IMR-90 (cell line): ENCODE measurements around the gene SORBS1. TPM values are rescaled to one million over a fixed set of nuclear protein-coding genes. Genes with fewer than 3 reads are reported as not detected.

Source experiments
- ATAC-seq: fragments of 200-7000 bp; cut with Tn5 transposase; 2 replicates; pipeline ENCODE4 v1.9.1; 2020; ENCODE audit warnings: low read depth, mild to moderate bottlenecking, moderate library complexity
- BruUV-seq: library from RNA; stranded (reverse); fragments of 400-500 nt; replicated peaks from 2 replicates; lab custom pipeline; 2021; lab: Mats Ljungman, UMichigan
- CTCF ChIA-PET: fragments of 300-600 bp; formaldehyde crosslinking; extraction: SDS; loops from one replicate; lab custom pipeline; 2021; ENCODE audit warnings: antibody characterized with exemption; lab: Yijun Ruan, JAX
- POLR2A ChIA-PET: fragments of 300-600 bp; sonication (Branson Sonifier 250); formaldehyde crosslinking; loops from one replicate; lab custom pipeline; 2022; ENCODE audit warnings: antibody characterized with exemption; ENCODE audit not compliant: unreplicated experiment; lab: Charles Lee
- DNase-seq: peaks from one replicate; pipeline ENCODE4 v3.0.0; 2013
- H2AFZ ChIP-seq: replicated peaks from 2 replicates; pipeline ENCODE3; 2013; ENCODE audit warnings: low read length, mild to moderate bottlenecking; ENCODE audit not compliant: poor library complexity
- H2AK5ac ChIP-seq: 2 replicates; pipeline ENCODE4 v1.6.1; 2013; ENCODE audit warnings: low read depth, low read length, inconsistent platforms
- H2AK9ac ChIP-seq: replicated peaks from 2 replicates; pipeline ENCODE3; 2013; ENCODE audit warnings: mild to moderate bottlenecking, low read depth, low read length, moderate library complexity; ENCODE audit not compliant: poor library complexity
- H2BK120ac ChIP-seq: 2 replicates; pipeline ENCODE4 v1.6.1; 2013; ENCODE audit warnings: low read depth, low read length, inconsistent platforms
- H2BK15ac ChIP-seq: 3 replicates; pipeline ENCODE4 v1.6.1; 2013; ENCODE audit warnings: low read depth, low read length, inconsistent platforms
- H2BK20ac ChIP-seq: 2 replicates; pipeline ENCODE4 v1.6.1; 2013; ENCODE audit warnings: low read depth, mild to moderate bottlenecking, inconsistent platforms, low read length, moderate library complexity
- H2BK5ac ChIP-seq: 2 replicates; pipeline ENCODE4 v1.6.1; 2013; ENCODE audit warnings: mild to moderate bottlenecking, low read depth, low read length, inconsistent platforms; ENCODE audit not compliant: poor library complexity, severe bottlenecking
- H3K14ac ChIP-seq: replicated peaks from 2 replicates; pipeline ENCODE4 v1.6.1; 2013; ENCODE audit warnings: low read depth, low read length, inconsistent platforms
- H3K18ac ChIP-seq: 2 replicates; pipeline ENCODE4 v1.6.1; 2013; ENCODE audit warnings: low read depth, low read length, control low read depth
- H3K23ac ChIP-seq: 2 replicates; pipeline ENCODE4 v1.6.1; 2013; ENCODE audit warnings: low read depth, low read length, inconsistent platforms
- H3K27ac ChIP-seq: 2 replicates; pipeline ENCODE4 v1.5.1; 2013; ENCODE audit warnings: mild to moderate bottlenecking, control low read depth, low read length; ENCODE audit not compliant: insufficient read depth
- H3K27me3 ChIP-seq: 2 replicates; pipeline ENCODE4 v1.6.1; 2013; ENCODE audit warnings: low read length; ENCODE audit not compliant: control insufficient read depth, insufficient read depth
- H3K36me3 ChIP-seq: 2 replicates; pipeline ENCODE4 v1.6.1; 2013; ENCODE audit warnings: low read length, mixed read lengths; ENCODE audit not compliant: control insufficient read depth, insufficient read depth
- H3K4ac ChIP-seq: 2 replicates; pipeline ENCODE4 v1.6.1; 2013; ENCODE audit warnings: low read depth, low read length, inconsistent platforms
- H3K4me1 ChIP-seq: 2 replicates; pipeline ENCODE4 v1.6.1; 2013; ENCODE audit warnings: low read length, mixed read lengths; ENCODE audit not compliant: control insufficient read depth, insufficient read depth
- H3K4me2 ChIP-seq: 2 replicates; pipeline ENCODE4 v1.6.1; 2013; ENCODE audit warnings: low read depth, mild to moderate bottlenecking, control low read depth, low read length, moderate library complexity
- H3K4me3 ChIP-seq: 2 replicates; pipeline ENCODE4 v1.5.1; 2013; ENCODE audit warnings: low read depth, mild to moderate bottlenecking, control low read depth, low read length, moderate library complexity; ENCODE audit not compliant: insufficient read depth
- H3K56ac ChIP-seq: 2 replicates; pipeline ENCODE4 v1.6.1; 2013; ENCODE audit warnings: low read length, inconsistent platforms; ENCODE audit not compliant: insufficient read depth; ENCODE audit errors: extremely low read depth
- H3K79me1 ChIP-seq, 2 experiments: 2 replicates each; pipeline ENCODE4 v1.6.1; 2013; ENCODE audit warnings: low read length in 2 of 2, inconsistent platforms in 1 of 2, low read depth in 1 of 2
- H3K9ac ChIP-seq: 2 replicates; pipeline ENCODE4 v1.6.1; 2013; ENCODE audit warnings: low read depth, low read length, control low read depth
- H3K9me1 ChIP-seq: 2 replicates; pipeline ENCODE4 v1.6.1; 2013; ENCODE audit warnings: low read length, inconsistent platforms; ENCODE audit not compliant: insufficient read depth
- H3K9me3 ChIP-seq: 2 replicates; pipeline ENCODE4 v1.6.1; 2013; ENCODE audit warnings: low read length; ENCODE audit not compliant: control insufficient read depth, insufficient read depth
- H4K20me1 ChIP-seq: 2 replicates; pipeline ENCODE4 v1.6.1; 2013; ENCODE audit warnings: low read length, inconsistent platforms; ENCODE audit not compliant: insufficient read depth
- H4K5ac ChIP-seq: 2 replicates; pipeline ENCODE4 v1.6.1; 2013; ENCODE audit warnings: mild to moderate bottlenecking, low read depth, low read length, control low read depth
- H4K8ac ChIP-seq, 2 experiments: 2 replicates each; pipeline ENCODE4 v1.6.1; 2013; ENCODE audit warnings: low read depth in 2 of 2, low read length in 2 of 2, control low read depth in 1 of 2, inconsistent platforms in 1 of 2
- H4K91ac ChIP-seq: 2 replicates; pipeline ENCODE4 v1.6.1; 2013; ENCODE audit warnings: low read depth, low read length, inconsistent platforms; ENCODE audit not compliant: insufficient read depth
- BHLHE40 ChIP-seq: fragments of 150-350 bp; IDR thresholded peaks from 2 replicates; pipeline ENCODE4 v1.6.1; 2016; ENCODE audit warnings: mild to moderate bottlenecking, low read depth, low read length
- CEBPB ChIP-seq: IDR thresholded peaks from 2 replicates; pipeline ENCODE4 v1.6.1; 2012; ENCODE audit warnings: low read depth, low read length, improper control_type of control experiment
- FOS ChIP-seq: fragments of 150-350 bp; IDR thresholded peaks from 2 replicates; pipeline ENCODE4 v1.6.1; 2016; ENCODE audit warnings: low read depth, low read length
- MAFK ChIP-seq: IDR thresholded peaks from 2 replicates; pipeline ENCODE4 v1.6.1; 2012; ENCODE audit warnings: low read depth, low read length, improper control_type of control experiment
- MAZ ChIP-seq: IDR thresholded peaks from 2 replicates; pipeline ENCODE4 v1.6.1; 2012; ENCODE audit warnings: low read depth, mild to moderate bottlenecking, low read length, improper control_type of control experiment, moderate library complexity, borderline replicate concordance
- MXI1 ChIP-seq: IDR thresholded peaks from 2 replicates; pipeline ENCODE4 v1.6.1; 2012; ENCODE audit warnings: low read depth, mild to moderate bottlenecking, low read length, moderate library complexity, borderline replicate concordance
- NFE2L2 ChIP-seq: fragments of 150-350 bp; IDR thresholded peaks from 2 replicates; pipeline ENCODE4 v1.6.1; 2016; ENCODE audit warnings: low read depth, mild to moderate bottlenecking, low read length
- POLR2A ChIP-seq: IDR thresholded peaks from 2 replicates; pipeline ENCODE4 v1.6.1; 2012; ENCODE audit warnings: mild to moderate bottlenecking, low read depth, low read length
- RAD21 ChIP-seq: IDR thresholded peaks from 2 replicates; pipeline ENCODE4 v1.6.1; 2012; ENCODE audit warnings: low read length, improper control_type of control experiment
- RFX5 ChIP-seq: IDR thresholded peaks from 2 replicates; pipeline ENCODE4 v1.8.0; 2012; ENCODE audit warnings: low read depth, mild to moderate bottlenecking, low read length, moderate library complexity
- SMC3 ChIP-seq: fragments of 150-350 bp; IDR thresholded peaks from 2 replicates; pipeline ENCODE4 v1.6.1; 2016; ENCODE audit warnings: low read depth, mild to moderate bottlenecking, antibody characterized with exemption, low read length, moderate library complexity
- WGBS, 2 experiments: methylation state at CpG; one replicate each; pipeline versions ENCODE4 v1.1.5 to v1.1.7; 2013; ENCODE audit warnings: missing lambda C conversion rate in 2 of 2; ENCODE audit not compliant: insufficient read length in 1 of 2; ENCODE audit errors: extremely low coverage in 2 of 2; 5-methylcytosine and 5-hydroxymethylcytosine counted together
- dilution Hi-C: fragments of 300-500 bp; cut with HindIII; formaldehyde crosslinking; loops from one replicate; pipeline ENCODE4 v1.14.3; 2018; ENCODE audit warnings: low sequenced_read_pairs; ENCODE audit not compliant: unreplicated experiment
- in situ Hi-C: fragments of 300-500 bp; cut with MboI; formaldehyde crosslinking; loops from 3 replicates; pipeline ENCODE4 v1.14.3; 2019; ENCODE audit warnings: low sequenced_read_pairs, inconsistent platforms, mixed read lengths
- intact Hi-C: fragments of 100-400 bp; cut with micrococcal nuclease; formaldehyde crosslinking; loops from 2 replicates; pipeline ENCODE4 v1.10.0; 2022
- polyA plus RNA-seq, 3 experiments: library from polyadenylated mRNA; depleted of rRNA; stranded (reverse); fragments of >200 nt; gene quantifications; 2 replicates each; pipeline ENCODE4 v1.2.3, GENCODE V29; 2012; ENCODE audit warnings: low replicate concordance in 1 of 3
- total RNA-seq: library from RNA; depleted of rRNA; stranded (reverse); fragments of >200 nt; gene quantifications from 2 replicates; pipeline ENCODE4 v1.2.3, GENCODE V29; 2012
- TF ChIP-seq, protein P1 (sequence below): conservative IDR thresholded peaks from 2 replicates; pipeline ENCODE4 v1.5.1; 2012; ENCODE audit warnings: mild to moderate bottlenecking, low read depth, low read length, improper control_type of control experiment
- TF ChIP-seq, protein P2 (sequence below): fragments of 150-350 bp; IDR thresholded peaks from 2 replicates; pipeline ENCODE4 v1.6.1; 2016; ENCODE audit warnings: low read depth, mild to moderate bottlenecking, low read length, moderate library complexity, borderline replicate concordance
- TF ChIP-seq, protein P3 (sequence below): fragments of 150-350 bp; IDR thresholded peaks from 2 replicates; pipeline ENCODE4 v1.6.1; 2017; ENCODE audit warnings: mild to moderate bottlenecking, antibody characterized with exemption, low read length, low read depth

The SORBS1 gene
- total and polyA plus RNA-seq, 2 of the 4 experiments (the other 2 are of a cell fraction): 0.18 to 0.32 TPM

DNA sequence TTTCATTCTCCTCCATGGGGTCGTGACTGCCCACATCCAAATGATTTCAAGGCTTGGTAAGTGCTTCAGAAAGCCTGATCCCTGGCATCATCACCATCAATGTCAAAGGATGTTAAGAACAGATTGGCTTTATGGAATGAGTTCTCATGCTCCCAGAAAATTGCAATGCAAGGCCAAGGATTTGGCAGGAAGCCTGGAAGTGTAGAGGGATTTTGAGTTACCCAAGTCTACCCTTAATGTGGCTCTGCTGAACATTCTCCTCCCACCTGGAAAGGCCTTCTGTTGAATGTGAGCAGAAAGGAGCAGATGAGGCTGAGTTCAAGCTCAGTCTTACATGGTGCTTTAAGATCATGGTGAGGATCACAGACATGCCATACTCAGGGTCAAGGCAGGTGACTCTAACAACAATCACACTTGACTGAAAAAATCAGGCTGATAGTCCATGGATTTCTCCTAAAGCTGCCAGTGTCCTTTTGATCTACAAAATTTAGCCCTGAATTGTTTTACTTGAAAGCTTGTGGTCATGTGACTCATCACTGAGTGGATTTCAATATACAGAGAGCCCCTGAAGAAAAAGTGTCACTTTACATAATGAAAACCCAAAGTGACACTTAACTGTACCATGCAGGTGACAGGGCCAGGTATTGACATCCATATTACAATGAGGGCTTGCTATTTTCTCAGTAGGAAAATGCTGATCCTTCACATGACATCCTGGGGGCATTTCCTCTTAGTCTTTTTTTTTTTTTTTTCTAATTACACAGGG, 159.3 kb downstream of the SORBS1 start:
- intact Hi-C loops: no loop called here
- WGBS, 2 experiments: no CpG with 5 or more reads among the region's 1 CpG
- in situ Hi-C loops: no loop called here
- Histone ChIP-seq H2AFZ (no peak overlapping the region), H3K27me3 (no peaks in the 10 kb centered on the region; the same call in none of the 2 replicates), H3K56ac (no peak overlapping the region), H2BK15ac (no peak overlapping the region), H4K91ac (no peak overlapping the region), H4K5ac (no peak overlapping the region), H3K4me3 (no peak overlapping the region), H2BK120ac (no peak overlapping the region), H4K8ac (no peak overlapping the region), H2BK5ac (no peak overlapping the region), H3K14ac (no peak overlapping the region), H2AK9ac (no peak overlapping the region), H3K36me3 (no peaks in the 10 kb centered on the region), H2BK20ac (no peak overlapping the region), H3K18ac (no peak overlapping the region), H2AK5ac (no peak overlapping the region), H3K4ac (no peak overlapping the region), H3K9ac (no peak overlapping the region), H3K9me1 (no peaks in the 10 kb centered on the region), H3K4me1 (no peaks in the 10 kb centered on the region), H3K9me3 (no peaks in the 10 kb centered on the region), H3K79me1 (no peaks in the 10 kb centered on the region), H3K23ac (no peak overlapping the region), H3K27ac (no peak overlapping the region), H4K20me1 (no peaks in the 10 kb centered on the region), H3K4me2 (no peak overlapping the region)
- DNase-seq (no peak), ATAC-seq (no peak)
- TF ChIP-seq SMC3 (no peak), POLR2A (no peak), MAFK (no peak), NFE2L2 (no peak), MAZ (no peak), MXI1 (no peak), RFX5 (no peak), BHLHE40 (no peak), CEBPB (no peak), RAD21 (no peak), FOS (no peak)
- TF ChIP-seq, protein P1, sequence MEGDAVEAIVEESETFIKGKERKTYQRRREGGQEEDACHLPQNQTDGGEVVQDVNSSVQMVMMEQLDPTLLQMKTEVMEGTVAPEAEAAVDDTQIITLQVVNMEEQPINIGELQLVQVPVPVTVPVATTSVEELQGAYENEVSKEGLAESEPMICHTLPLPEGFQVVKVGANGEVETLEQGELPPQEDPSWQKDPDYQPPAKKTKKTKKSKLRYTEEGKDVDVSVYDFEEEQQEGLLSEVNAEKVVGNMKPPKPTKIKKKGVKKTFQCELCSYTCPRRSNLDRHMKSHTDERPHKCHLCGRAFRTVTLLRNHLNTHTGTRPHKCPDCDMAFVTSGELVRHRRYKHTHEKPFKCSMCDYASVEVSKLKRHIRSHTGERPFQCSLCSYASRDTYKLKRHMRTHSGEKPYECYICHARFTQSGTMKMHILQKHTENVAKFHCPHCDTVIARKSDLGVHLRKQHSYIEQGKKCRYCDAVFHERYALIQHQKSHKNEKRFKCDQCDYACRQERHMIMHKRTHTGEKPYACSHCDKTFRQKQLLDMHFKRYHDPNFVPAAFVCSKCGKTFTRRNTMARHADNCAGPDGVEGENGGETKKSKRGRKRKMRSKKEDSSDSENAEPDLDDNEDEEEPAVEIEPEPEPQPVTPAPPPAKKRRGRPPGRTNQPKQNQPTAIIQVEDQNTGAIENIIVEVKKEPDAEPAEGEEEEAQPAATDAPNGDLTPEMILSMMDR: no peak
- TF ChIP-seq, protein P2, sequence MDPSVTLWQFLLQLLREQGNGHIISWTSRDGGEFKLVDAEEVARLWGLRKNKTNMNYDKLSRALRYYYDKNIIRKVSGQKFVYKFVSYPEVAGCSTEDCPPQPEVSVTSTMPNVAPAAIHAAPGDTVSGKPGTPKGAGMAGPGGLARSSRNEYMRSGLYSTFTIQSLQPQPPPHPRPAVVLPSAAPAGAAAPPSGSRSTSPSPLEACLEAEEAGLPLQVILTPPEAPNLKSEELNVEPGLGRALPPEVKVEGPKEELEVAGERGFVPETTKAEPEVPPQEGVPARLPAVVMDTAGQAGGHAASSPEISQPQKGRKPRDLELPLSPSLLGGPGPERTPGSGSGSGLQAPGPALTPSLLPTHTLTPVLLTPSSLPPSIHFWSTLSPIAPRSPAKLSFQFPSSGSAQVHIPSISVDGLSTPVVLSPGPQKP: no peak
- TF ChIP-seq, protein P3, sequence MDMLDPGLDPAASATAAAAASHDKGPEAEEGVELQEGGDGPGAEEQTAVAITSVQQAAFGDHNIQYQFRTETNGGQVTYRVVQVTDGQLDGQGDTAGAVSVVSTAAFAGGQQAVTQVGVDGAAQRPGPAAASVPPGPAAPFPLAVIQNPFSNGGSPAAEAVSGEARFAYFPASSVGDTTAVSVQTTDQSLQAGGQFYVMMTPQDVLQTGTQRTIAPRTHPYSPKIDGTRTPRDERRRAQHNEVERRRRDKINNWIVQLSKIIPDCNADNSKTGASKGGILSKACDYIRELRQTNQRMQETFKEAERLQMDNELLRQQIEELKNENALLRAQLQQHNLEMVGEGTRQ: no peak
- dilution Hi-C loops: no loop called here
- no TSS peak for BruUV-seq
- ChIA-PET POLR2A (no interaction called here), CTCF (no interaction called here)
